Measurements from ENCODE around the gene TNFRSF14.

- TF ChIP-seq, protein P1, sequence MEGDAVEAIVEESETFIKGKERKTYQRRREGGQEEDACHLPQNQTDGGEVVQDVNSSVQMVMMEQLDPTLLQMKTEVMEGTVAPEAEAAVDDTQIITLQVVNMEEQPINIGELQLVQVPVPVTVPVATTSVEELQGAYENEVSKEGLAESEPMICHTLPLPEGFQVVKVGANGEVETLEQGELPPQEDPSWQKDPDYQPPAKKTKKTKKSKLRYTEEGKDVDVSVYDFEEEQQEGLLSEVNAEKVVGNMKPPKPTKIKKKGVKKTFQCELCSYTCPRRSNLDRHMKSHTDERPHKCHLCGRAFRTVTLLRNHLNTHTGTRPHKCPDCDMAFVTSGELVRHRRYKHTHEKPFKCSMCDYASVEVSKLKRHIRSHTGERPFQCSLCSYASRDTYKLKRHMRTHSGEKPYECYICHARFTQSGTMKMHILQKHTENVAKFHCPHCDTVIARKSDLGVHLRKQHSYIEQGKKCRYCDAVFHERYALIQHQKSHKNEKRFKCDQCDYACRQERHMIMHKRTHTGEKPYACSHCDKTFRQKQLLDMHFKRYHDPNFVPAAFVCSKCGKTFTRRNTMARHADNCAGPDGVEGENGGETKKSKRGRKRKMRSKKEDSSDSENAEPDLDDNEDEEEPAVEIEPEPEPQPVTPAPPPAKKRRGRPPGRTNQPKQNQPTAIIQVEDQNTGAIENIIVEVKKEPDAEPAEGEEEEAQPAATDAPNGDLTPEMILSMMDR (conservative IDR thresholded peaks at IDR 0.05), result no peak
- no peak for TF ChIP-seq ZFX (IDR thresholded peaks at IDR 0.05)
Measured at GRCh38 chr1:2560299-2561073, 4.3 kb downstream of the TNFRSF14 start.
